GM12878 (cell line): ENCODE measurements around the gene GGCX. TPM values are rescaled to one million over a fixed set of nuclear protein-coding genes. Genes with fewer than 3 reads are reported as not detected.

Experiments
- ATAC-seq: fragments of 200-7000 bp; cut with Tn5 transposase; 3 replicates; pipeline ENCODE4 v1.9.1; 2020; ENCODE audit warnings: mild to moderate bottlenecking, moderate library complexity
- BruUV-seq: library from RNA; stranded (reverse); fragments of 400-500 nt; replicated peaks from 2 replicates; lab custom pipeline; 2021; lab: Mats Ljungman, UMichigan
- CTCF ChIA-PET: fragments of 300-600 bp; sonication (Branson Sonifier 250); formaldehyde crosslinking; extraction: SDS; loops from one replicate; lab custom pipeline; 2021; ENCODE audit warnings: inconsistent platforms; lab: Yijun Ruan, JAX
- POLR2A ChIA-PET: fragments of 350-600 bp; formaldehyde crosslinking; extraction: SDS; loops from one replicate; lab custom pipeline; 2021; ENCODE audit warnings: inconsistent platforms; lab: Charles Lee
- RAD21 ChIA-PET: fragments of 300-600 bp; sonication (Branson Sonifier 250); formaldehyde crosslinking; loops from one replicate; lab custom pipeline; 2023; ENCODE audit warnings: antibody characterized with exemption; ENCODE audit not compliant: unreplicated experiment; lab: Charles Lee
- SMC1A ChIA-PET: fragments of 300-600 bp; sonication (Branson Sonifier 250); formaldehyde crosslinking; loops from one replicate; lab custom pipeline; 2023; ENCODE audit not compliant: unreplicated experiment, uncharacterized antibody; lab: Charles Lee
- DNase-seq: peaks from one replicate; pipeline ENCODE4 v3.0.0-alpha.2; 2011; ENCODE audit warnings: low read depth, low spot score
- FAIRE-seq: peaks from 3 replicates; lab custom pipeline; 2011; peaks lifted over from hg19 to GRCh38; lab: Jason Lieb, UNC
- H2AFZ ChIP-seq: 2 replicates; pipeline ENCODE4 v1.6.0; 2011; ENCODE audit warnings: low read depth, low read length, control low read depth; ENCODE audit not compliant: control insufficient read depth
- H3K27ac ChIP-seq: 2 replicates; pipeline ENCODE4 v1.5.1; 2011; ENCODE audit warnings: control low read depth; ENCODE audit not compliant: control insufficient read depth, insufficient read depth
- H3K27me3 ChIP-seq, 2 experiments: replicated peaks in 1 of 2; 2 replicates each; pipeline versions ENCODE4 v1.6.0 to v1.6.1; 2011; ENCODE audit warnings: low read length in 1 of 2; ENCODE audit not compliant: control insufficient read depth in 2 of 2, insufficient read depth in 2 of 2
- H3K36me3 ChIP-seq, 2 experiments: 2 replicates each; pipeline ENCODE4 v1.5.1; 2011; ENCODE audit warnings: low read length in 1 of 2; ENCODE audit not compliant: control insufficient read depth in 2 of 2, insufficient read depth in 2 of 2
- H3K4me1 ChIP-seq: 2 replicates; pipeline ENCODE4 v1.6.1; 2011; ENCODE audit warnings: mild to moderate bottlenecking, low read length, moderate library complexity, mixed read lengths; ENCODE audit not compliant: control insufficient read depth, insufficient read depth
- H3K4me2 ChIP-seq: 2 replicates; pipeline ENCODE4 v1.6.0; 2011; ENCODE audit warnings: control low read depth; ENCODE audit not compliant: control insufficient read depth, insufficient read depth
- H3K4me3 ChIP-seq: fragments of 200-600 bp; sonication (generic); 2 replicates; pipeline ENCODE4 v1.5.1; 2016
- H3K79me2 ChIP-seq: 2 replicates; pipeline ENCODE4 v1.6.0; 2011; ENCODE audit warnings: low read length; ENCODE audit not compliant: control insufficient read depth, insufficient read depth
- H3K9ac ChIP-seq: 2 replicates; pipeline ENCODE4 v1.8.0; 2011; ENCODE audit warnings: low read length, control low read depth, mixed read lengths; ENCODE audit not compliant: control insufficient read depth, insufficient read depth
- H3K9me3 ChIP-seq: replicated peaks from 3 replicates; pipeline ENCODE4 v1.5.1; 2011; ENCODE audit warnings: mild to moderate bottlenecking, low read length; ENCODE audit not compliant: control insufficient read depth, insufficient read depth
- H4K20me1 ChIP-seq: 2 replicates; pipeline ENCODE4 v1.6.0; 2011; ENCODE audit not compliant: control insufficient read depth, insufficient read depth
- ATF3 ChIP-seq: IDR thresholded peaks from 2 replicates; pipeline ENCODE4 v1.6.1; 2011; ENCODE audit warnings: low read depth, mild to moderate bottlenecking, low read length, moderate library complexity, borderline replicate concordance; ENCODE audit errors: extremely low read depth
- CHD4 ChIP-seq: fragments of 200-600 bp; sonication (generic); IDR thresholded peaks from 2 replicates; pipeline ENCODE4 v1.6.1; 2016; ENCODE audit warnings: mild to moderate bottlenecking
- CUX1 ChIP-seq: IDR thresholded peaks from 2 replicates; pipeline ENCODE4 v1.6.1; 2012; ENCODE audit warnings: improper control_type of control experiment, low read depth, low read length; ENCODE audit not compliant: insufficient replicate concordance
- ETV6 ChIP-seq, 2 experiments: fragments of 450-650 bp in 1 of 2; IDR thresholded peaks in 1 of 2; conservative IDR thresholded peaks in 1 of 2; 2 replicates each; pipeline ENCODE4 v1.6.1; 2014; ENCODE audit warnings: antibody characterized with exemption in 1 of 2, borderline replicate concordance in 1 of 2, low read depth in 1 of 2, mild to moderate bottlenecking in 1 of 2, moderate library complexity in 1 of 2
- IRF5 ChIP-seq: fragments of 450-650 bp; IDR thresholded peaks from 2 replicates; pipeline ENCODE4 v1.6.1; 2017; ENCODE audit warnings: borderline replicate concordance
- JUNB ChIP-seq: IDR thresholded peaks from 2 replicates; pipeline ENCODE4 v1.6.1; 2016; ENCODE audit warnings: antibody characterized with exemption, mild to moderate bottlenecking
- SIN3A ChIP-seq: IDR thresholded peaks from 2 replicates; pipeline ENCODE4 v1.6.1; 2012; ENCODE audit warnings: low read depth, low read length, improper control_type of control experiment
- TBL1XR1 ChIP-seq: IDR thresholded peaks from 2 replicates; pipeline ENCODE4 v1.6.1; 2012; ENCODE audit warnings: low read depth, low read length, improper control_type of control experiment
- ZBTB11 ChIP-seq: fragments of 450-650 bp; formaldehyde crosslinking; IDR thresholded peaks from 2 replicates; pipeline ENCODE4 v1.5.0; 2022; ENCODE audit warnings: mild to moderate bottlenecking, missing genetic modification characterization
- ZNF207 ChIP-seq: fragments of 450-650 bp; IDR thresholded peaks from 2 replicates; pipeline ENCODE4 v1.6.1; 2014; ENCODE audit warnings: antibody characterized with exemption, mild to moderate bottlenecking, borderline replicate concordance
- WGBS: methylation state at CpG from one replicate; pipeline ENCODE4 v1.1.6; 2016; ENCODE audit warnings: low lambda C conversion rate; ENCODE audit not compliant: insufficient replicate concordance, insufficient coverage; ENCODE audit errors: missing lambda C conversion rate; 5-methylcytosine and 5-hydroxymethylcytosine counted together
- in situ Hi-C: fragments of 300-500 bp; cut with MboI; formaldehyde crosslinking; loops from 9 replicates; pipeline ENCODE4 v1.14.3; 2018; ENCODE audit warnings: mixed read lengths
- intact Hi-C: fragments of 100-400 bp; cut with micrococcal nuclease; formaldehyde crosslinking; loops from one replicate; pipeline ENCODE4 v1.14.2; 2022; ENCODE audit not compliant: unreplicated experiment
- polyA plus RNA-seq, 11 experiments: library from polyadenylated mRNA; depleted of rRNA in 4 of 11; unstranded in 6 of 11; stranded (reverse) in 5 of 11; fragments of >200 nt; fragmentation: Nextera tagmentation in 4 of 11; fragmentation: Illumina TruSeq in 1 of 11; extraction: Ambion mirVana in 4 of 11; extraction: Trizol in 1 of 11; gene quantifications; 1 replicate in 1 of 11; 2 replicates in 10 of 11; pipeline versions ENCODE4 v1.2.1 to v1.2.3, GENCODE V29; 2011 to 2016; ENCODE audit warnings: inconsistent platforms in 2 of 11, missing spikeins in 2 of 11, low read depth in 1 of 11
- total RNA-seq, 4 experiments: library from RNA; depleted of rRNA in 3 of 4; stranded (reverse); fragments of >200 nt in 3 of 4; fragmentation: Illumina TruSeq in 1 of 4; extraction: Trizol in 1 of 4; gene quantifications; 2 replicates each; pipeline versions ENCODE4 v1.2.1 to v1.2.3, GENCODE V29; 2013 to 2021

GGCX gene
- total and polyA plus RNA-seq, 10 of the 15 experiments (the other 5 are each of a cell fraction or from before 2014, with no cell fraction given) = 18.1 to 52.7 (median 25.0) TPM

- no peak overlapping the region for H3K9ac ChIP-seq
- no peaks in the 10 kb centered on the region for H3K27me3 ChIP-seq
- no peaks in the 10 kb centered on the region for H4K20me1 ChIP-seq
- no peaks in the 10 kb centered on the region for H3K4me1 ChIP-seq
- intact Hi-C loops = no loop called here
- peaks cover 8 to 26% of the 10 kb centered on the region in 2 experiments for H3K36me3 ChIP-seq
- TF ChIP-seq TBL1XR1 = no peak
- TF ChIP-seq JUNB = no peak
- no peak for TF ChIP-seq IRF5
- TF ChIP-seq ATF3 = no peak
- TF ChIP-seq CUX1 = no peak
- TF ChIP-seq CHD4 = no peak
- no peak for TF ChIP-seq ETV6 (conservative IDR thresholded peaks at IDR 0.05 in 1 of 2, IDR thresholded peaks at IDR 0.05 in 1 of 2; ENCODE audit: borderline replicate concordance in 1 of 2, low read depth in 1 of 2)
- no peak for TF ChIP-seq ZBTB11 (CRISPR knock-in tag)
- no peak for TF ChIP-seq ZNF207
- no peak for TF ChIP-seq SIN3A
- 94% methylated on average over 2 of the region's 2 CpGs for WGBS
- SMC1A ChIA-PET = interaction anchor here (1.0 to 6.3 kb wide), 8 partner anchors 9 to 164 kb away, joined by 3 to 201 read pairs (median 4); partner anchors contain the start of genes MAT2A and SH2D6
- in situ Hi-C loops = no loop called here
- no peak overlapping the region for H2AFZ ChIP-seq
- no peaks in the 10 kb centered on the region for H3K79me2 ChIP-seq
- H3K27ac ChIP-seq = no peak overlapping the region
- H3K4me3 ChIP-seq = no peak overlapping the region
- no peak overlapping the region for H3K4me2 ChIP-seq
- H3K9me3 ChIP-seq = no peaks in the 10 kb centered on the region
- ATAC-seq (no peak), FAIRE-seq (no peak), DNase-seq (no peak)
- BruUV-seq = no TSS peak
- RAD21 ChIA-PET = interaction anchor here (0.9 to 7.7 kb wide), 6 partner anchors 8 to 157 kb away, joined by 3 to 179 read pairs (median 3); partner anchors contain the start of genes GGCX and SH2D6
- CTCF ChIA-PET = interaction anchor here (0.5 to 10.4 kb wide), 7 partner anchors 8 to 1214 kb away, joined by 3 to 336 read pairs (median 4); partner anchors contain the start of genes MAT2A and SH2D6
- POLR2A ChIA-PET = interaction anchor here (0.6 to 2.8 kb wide), 7 partner anchors 9 to 421 kb away, joined by 3 to 12 read pairs (median 5); partner anchors contain the start of genes GGCX, MAT2A and SH2D6
These were observed 12.7 kb downstream of the GGCX start for GRCh38 chr2:85548608-85548900.
